GM18858 (cell line): Measurements from ENCODE around the gene C12orf75.
"Not testable (repeated sequence)": the region's sequence is repeated elsewhere in the genome, so short reads cannot be mapped to it uniquely, and the experiment has no call there.

ENCODE experiments used
- ATAC-seq: cut with Tn5 transposase; IDR thresholded peaks from one replicate; pipeline ENCODE4 v1.9.1; 2021; ENCODE audit not compliant: unreplicated experiment

Gene C12orf75

GRCh38 chr12:105334582-105334981 is 4.1 kb downstream of the C12orf75 start:
- no peak for ATAC-seq

- ATAC-seq: no peak
Measured at GRCh38 chr12:105335856-105336255, 5.4 kb downstream of the C12orf75 start.

- no peak for ATAC-seq
Measured at GRCh38 chr12:105336411-105336810, 5.9 kb downstream of the C12orf75 start.

- ATAC-seq: no peak
Measured at GRCh38 chr12:105337391-105337790, 6.9 kb downstream of the C12orf75 start.

- no peak for ATAC-seq
Measured at GRCh38 chr12:105338966-105339365, 8.5 kb downstream of the C12orf75 start.

GRCh38 chr12:105341010-105341409 is 10.5 kb downstream of the C12orf75 start:
- no peak for ATAC-seq

GRCh38 chr12:105341620-105342019 is 11.1 kb downstream of the C12orf75 start:
- not testable (repeated sequence) for ATAC-seq

GRCh38 chr12:105342464-105342863 is 12.0 kb downstream of the C12orf75 start:
- ATAC-seq: no peak

GRCh38 chr12:105343836-105344235 is 13.3 kb downstream of the C12orf75 start:
- no peak for ATAC-seq

GRCh38 chr12:105347499-105347898 is 17.0 kb downstream of the C12orf75 start:
- no peak for ATAC-seq

- ATAC-seq: no peak
Measured at GRCh38 chr12:105348142-105348541, 17.7 kb downstream of the C12orf75 start.

- no peak for ATAC-seq
Measured at GRCh38 chr12:105348561-105348960, 18.1 kb downstream of the C12orf75 start.

GRCh38 chr12:105349138-105349537 is 18.6 kb downstream of the C12orf75 start:
- ATAC-seq: no peak

- no peak for ATAC-seq
Measured at GRCh38 chr12:105351523-105351922, 21.0 kb downstream of the C12orf75 start.

- peak; percentile 68 for ATAC-seq
Measured at GRCh38 chr12:105352052-105352451, 21.6 kb downstream of the C12orf75 start.

GRCh38 chr12:105352940-105353635 is 22.6 kb downstream of the C12orf75 start:
- no peak for ATAC-seq

- no peak for ATAC-seq
Measured at GRCh38 chr12:105355752-105356151, 25.3 kb downstream of the C12orf75 start.

GRCh38 chr12:105357162-105357691 is 26.7 kb downstream of the C12orf75 start:
- peak; percentile 66 for ATAC-seq

- ATAC-seq: no peak
Measured at GRCh38 chr12:105358789-105359188, 28.3 kb downstream of the C12orf75 start.

GRCh38 chr12:105359856-105360255 is 29.4 kb downstream of the C12orf75 start:
- no peak for ATAC-seq

GRCh38 chr12:105363890-105364289 is 33.4 kb downstream of the C12orf75 start:
- ATAC-seq: no peak

GRCh38 chr12:105365231-105365630 is 34.7 kb downstream of the C12orf75 start:
- no peak for ATAC-seq
